ENCODE data around the gene CFB. TPM values are rescaled to one million over a fixed set of nuclear protein-coding genes. Genes with fewer than 3 reads are reported as not detected.

The CFB gene
- total and polyA plus RNA-seq, 9 of the 15 experiments (the other 6 are each of a cell fraction or from before 2014, with no cell fraction given) = 0.08 to 0.91 (median 0.22) TPM; not detected in 4

DNA sequence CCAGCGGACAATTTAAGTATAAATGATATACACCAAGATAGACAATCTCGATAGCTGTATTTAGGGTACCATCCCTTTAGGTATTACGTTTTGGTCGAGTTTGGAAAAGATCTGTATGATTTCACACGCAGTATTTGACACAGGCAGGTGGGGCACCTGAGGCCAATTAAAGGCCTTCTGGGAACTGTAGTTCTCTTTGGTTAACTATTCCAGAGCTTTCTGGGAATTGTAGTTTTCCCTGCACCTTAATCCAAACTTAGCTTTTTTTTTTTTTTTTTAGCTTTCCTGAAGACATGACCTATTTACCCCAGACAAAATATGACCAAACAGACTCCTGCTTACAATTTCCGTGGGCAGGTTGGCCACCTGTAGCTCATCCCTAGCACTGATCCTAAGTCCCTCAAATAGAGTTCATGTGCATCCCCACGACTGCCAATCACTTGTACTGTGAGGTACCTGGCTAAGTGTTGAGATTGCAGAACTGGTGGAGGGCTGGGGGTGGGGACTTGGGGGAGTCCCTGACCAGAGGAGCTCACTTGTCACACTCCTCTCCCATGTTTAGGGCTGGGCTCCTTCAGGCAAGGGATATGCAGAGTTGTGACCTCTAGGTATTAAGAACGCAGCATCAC lies 47.4 kb upstream of the CFB start (continued):
- 0 out of 2 replicates have a peak, but pooled peaks have one; percentile 15 for TF ChIP-seq GMEB1 (CRISPR knock-in tag; IDR thresholded peaks at IDR 0.05)
- no peak for TF ChIP-seq RFX5 (IDR thresholded peaks at IDR 0.05; ENCODE audit: low read depth, low read length)
- TF ChIP-seq, protein P1, sequence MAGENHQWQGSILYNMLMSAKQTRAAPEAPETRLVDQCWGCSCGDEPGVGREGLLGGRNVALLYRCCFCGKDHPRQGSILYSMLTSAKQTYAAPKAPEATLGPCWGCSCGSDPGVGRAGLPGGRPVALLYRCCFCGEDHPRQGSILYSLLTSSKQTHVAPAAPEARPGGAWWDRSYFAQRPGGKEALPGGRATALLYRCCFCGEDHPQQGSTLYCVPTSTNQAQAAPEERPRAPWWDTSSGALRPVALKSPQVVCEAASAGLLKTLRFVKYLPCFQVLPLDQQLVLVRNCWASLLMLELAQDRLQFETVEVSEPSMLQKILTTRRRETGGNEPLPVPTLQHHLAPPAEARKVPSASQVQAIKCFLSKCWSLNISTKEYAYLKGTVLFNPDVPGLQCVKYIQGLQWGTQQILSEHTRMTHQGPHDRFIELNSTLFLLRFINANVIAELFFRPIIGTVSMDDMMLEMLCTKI (IDR thresholded peaks at IDR 0.05; ENCODE audit: partially characterized antibody) = no peak
- TF ChIP-seq MAZ (CRISPR knock-in tag; conservative IDR thresholded peaks at IDR 0.05 in 1 of 2, IDR thresholded peaks at IDR 0.05 in 1 of 2) = peak in 1 of 2 experiments; percentile 8; a peak in 1 of 4 replicates
- TF ChIP-seq, protein P2, sequence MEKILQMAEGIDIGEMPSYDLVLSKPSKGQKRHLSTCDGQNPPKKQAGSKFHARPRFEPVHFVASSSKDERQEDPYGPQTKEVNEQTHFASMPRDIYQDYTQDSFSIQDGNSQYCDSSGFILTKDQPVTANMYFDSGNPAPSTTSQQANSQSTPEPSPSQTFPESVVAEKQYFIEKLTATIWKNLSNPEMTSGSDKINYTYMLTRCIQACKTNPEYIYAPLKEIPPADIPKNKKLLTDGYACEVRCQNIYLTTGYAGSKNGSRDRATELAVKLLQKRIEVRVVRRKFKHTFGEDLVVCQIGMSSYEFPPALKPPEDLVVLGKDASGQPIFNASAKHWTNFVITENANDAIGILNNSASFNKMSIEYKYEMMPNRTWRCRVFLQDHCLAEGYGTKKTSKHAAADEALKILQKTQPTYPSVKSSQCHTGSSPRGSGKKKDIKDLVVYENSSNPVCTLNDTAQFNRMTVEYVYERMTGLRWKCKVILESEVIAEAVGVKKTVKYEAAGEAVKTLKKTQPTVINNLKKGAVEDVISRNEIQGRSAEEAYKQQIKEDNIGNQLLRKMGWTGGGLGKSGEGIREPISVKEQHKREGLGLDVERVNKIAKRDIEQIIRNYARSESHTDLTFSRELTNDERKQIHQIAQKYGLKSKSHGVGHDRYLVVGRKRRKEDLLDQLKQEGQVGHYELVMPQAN (IDR thresholded peaks at IDR 0.05; ENCODE audit: borderline replicate concordance) = peak; percentile 20; the same call in 1 of the 2 replicates
- 0 out of 2 replicates have a peak, but pooled peaks have one; percentile 18 for TF ChIP-seq FOXM1 (IDR thresholded peaks at IDR 0.05; ENCODE audit: low read depth)
- TF ChIP-seq FOXM1 (CRISPR knock-in tag; IDR thresholded peaks at IDR 0.05; ENCODE audit: low read depth) = no peak
- TF ChIP-seq MEIS2 (IDR thresholded peaks at IDR 0.05; ENCODE audit: partially characterized antibody) = peak; percentile 1
- 0 out of 2 replicates have a peak, but pooled peaks have one; percentile 66 for TF ChIP-seq TCF15 (CRISPR knock-in tag; IDR thresholded peaks at IDR 0.05)
- TF ChIP-seq CGGBP1 (CRISPR knock-in tag; IDR thresholded peaks at IDR 0.05) = no peak
- 0 out of 2 replicates have a peak, but pooled peaks have one; percentile 12 for TF ChIP-seq MTA3 (IDR thresholded peaks at IDR 0.05; ENCODE audit: borderline replicate concordance)
- TF ChIP-seq SIN3A (IDR thresholded peaks at IDR 0.05; ENCODE audit: borderline replicate concordance in 2 of 2, control insufficient read depth in 1 of 2, low read depth in 2 of 2, low read length in 2 of 2) = peak in 1 of 2 experiments; percentile 63; a peak in 2 of 4 replicates
- TF ChIP-seq PKNOX1 (IDR thresholded peaks at IDR 0.05) = peak; percentile 88
- peak; percentile 39 to 97 for TF ChIP-seq AFF1 (IDR thresholded peaks at IDR 0.05; ENCODE audit: low read depth in 1 of 2, partially characterized antibody in 2 of 2)
